PFSK-1 (cell line): ENCODE results near the gene TRIM17.

Experiments used
- FOXP2 ChIP-seq: optimal IDR thresholded peaks from 2 replicates; pipeline ENCODE3; 2011; ENCODE audit warnings: borderline replicate concordance, control low read depth, inconsistent platforms; ENCODE audit not compliant: insufficient read depth; ENCODE audit errors: extremely low read length, extremely low read depth
- POLR2AphosphoS5 ChIP-seq: IDR thresholded peaks from 2 replicates; pipeline ENCODE4 v1.6.1; 2012; ENCODE audit warnings: low read depth, mild to moderate bottlenecking, control low read depth, low read length, moderate library complexity
- REST ChIP-seq, 2 experiments: IDR thresholded peaks; 2 replicates each; pipeline versions ENCODE4 v1.6.1 to v1.8.0; 2011 to 2012; ENCODE audit warnings: low read depth in 2 of 2, low read length in 2 of 2, control low read depth in 1 of 2, inconsistent platforms in 1 of 2, mild to moderate bottlenecking in 1 of 2, moderate library complexity in 1 of 2; ENCODE audit not compliant: insufficient read depth in 1 of 2
- SIN3A ChIP-seq: IDR thresholded peaks from 2 replicates; pipeline ENCODE4 v1.6.1; 2012; ENCODE audit warnings: mild to moderate bottlenecking, low read length, moderate library complexity, borderline replicate concordance; ENCODE audit not compliant: insufficient read depth
- TAF1 ChIP-seq: IDR thresholded peaks from 2 replicates; pipeline ENCODE4 v1.6.1; 2012; ENCODE audit warnings: low read length, control low read depth, borderline replicate concordance; ENCODE audit not compliant: insufficient read depth

Gene TRIM17

GRCh38 chr1:228358764-228359612 lies 57.7 kb downstream of the TRIM17 start:
- TF ChIP-seq REST (IDR thresholded peaks at IDR 0.05; ENCODE audit: insufficient read depth in 1 of 2, low read depth in 2 of 2, low read length in 2 of 2): no peak
- no peak for TF ChIP-seq POLR2AphosphoS5
- TF ChIP-seq TAF1: no peak
- TF ChIP-seq SIN3A: no peak
- no peak for TF ChIP-seq FOXP2

DNA sequence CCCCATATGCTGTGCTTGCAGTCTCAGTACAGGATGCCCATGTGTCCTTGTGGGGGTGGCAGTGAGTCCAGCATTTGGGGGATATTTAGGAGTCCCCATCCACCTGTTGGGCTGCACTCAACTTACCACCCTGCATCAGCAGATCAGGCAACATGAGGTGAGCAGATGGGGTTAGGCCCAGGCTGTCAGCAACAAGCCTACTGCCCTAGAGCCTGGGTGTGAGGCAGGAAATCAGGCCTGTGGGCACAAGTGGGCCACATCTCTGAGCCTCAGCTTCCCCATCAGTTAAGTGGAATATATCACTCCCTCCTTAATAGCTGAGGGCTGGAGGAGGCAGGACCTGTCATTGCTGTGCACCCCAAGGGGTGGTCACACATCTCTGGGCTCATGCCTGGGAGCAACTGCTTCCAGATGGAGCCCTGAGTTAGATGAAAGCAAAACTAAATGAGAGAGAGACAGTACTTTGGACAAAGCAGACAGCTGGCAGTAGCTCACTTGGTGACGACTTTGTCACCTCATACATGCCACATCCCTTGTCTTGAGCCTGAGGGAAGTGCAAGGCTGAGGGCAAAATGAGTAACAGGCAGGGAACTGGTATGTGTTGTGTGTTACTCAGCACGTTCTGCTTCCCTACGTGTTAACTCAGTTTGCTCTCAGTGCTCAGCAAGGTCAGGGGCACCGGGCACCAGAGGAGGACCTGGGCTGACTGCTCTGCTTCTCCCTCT lies 58.5 kb downstream of the TRIM17 start:
- TF ChIP-seq FOXP2: no peak
- no peak for TF ChIP-seq REST (IDR thresholded peaks at IDR 0.05; ENCODE audit: insufficient read depth in 1 of 2, low read depth in 2 of 2, low read length in 2 of 2)
- TF ChIP-seq SIN3A: no peak
- no peak for TF ChIP-seq POLR2AphosphoS5
- no peak for TF ChIP-seq TAF1
